K562 (cell line): ENCODE data around the gene RPS2. TPM values are rescaled to one million over a fixed set of nuclear protein-coding genes. Genes with fewer than 3 reads are reported as not detected.

Experiments used
- ATAC-seq: fragments of 200-7000 bp; cut with Tn5 transposase; 3 replicates; pipeline ENCODE4 v1.9.1; 2020; ENCODE audit warnings: moderate library complexity
- BruUV-seq: library from RNA; stranded (reverse); fragments of 400-500 nt; replicated peaks from 2 replicates; lab custom pipeline; 2021; lab: Mats Ljungman, UMichigan
- CTCF ChIA-PET: fragments of 300-600 bp; formaldehyde crosslinking; extraction: SDS; loops from one replicate; lab custom pipeline; 2021; ENCODE audit warnings: low intra/inter-chr PET ratio; lab: Yijun Ruan, JAX
- POLR2A ChIA-PET: fragments of 300-600, 350-650 bp; sonication (Branson Sonifier 250); formaldehyde crosslinking; extraction: SDS; loops from one replicate; lab custom pipeline; 2021; ENCODE audit warnings: antibody characterized with exemption, inconsistent platforms; lab: Yijun Ruan, JAX
- DNase-seq, 4 experiments: peaks; one replicate each; pipeline versions ENCODE4 v3.0.0 to v3.0.0-alpha.2; 2011 to 2018; ENCODE audit warnings: low spot score in 3 of 4, mixed read lengths in 3 of 4; ENCODE audit errors: extremely low read depth in 1 of 4
- FAIRE-seq: peaks from 2 replicates; lab custom pipeline; 2011; peaks lifted over from hg19 to GRCh38; lab: Jason Lieb, UNC
- H2AFZ ChIP-seq: 2 replicates; pipeline ENCODE4 v1.6.0; 2011; ENCODE audit warnings: low read depth, low read length, control low read depth, inconsistent platforms
- H3K27ac ChIP-seq: fragments of 200-600 bp; 3 replicates; pipeline ENCODE4 v1.8.0; 2011; ENCODE audit warnings: low read depth, mild to moderate bottlenecking, control low read depth, inconsistent platforms, low read length, moderate library complexity, mixed read lengths; ENCODE audit errors: extremely low read depth
- H3K27me3 ChIP-seq, 2 experiments: fragments of 300-600 bp in 1 of 2; 2 replicates in 1 of 2; 3 replicates in 1 of 2; pipeline versions ENCODE4 v1.6.0 to v1.8.0; 2011; ENCODE audit warnings: inconsistent platforms in 2 of 2, low read length in 2 of 2, mild to moderate bottlenecking in 1 of 2, mixed read lengths in 1 of 2, moderate library complexity in 1 of 2; ENCODE audit not compliant: control insufficient read depth in 2 of 2, insufficient read depth in 2 of 2
- H3K36me3 ChIP-seq: fragments of 300-600 bp; 3 replicates; pipeline ENCODE4 v1.8.0; 2011; ENCODE audit warnings: mild to moderate bottlenecking, low read length, inconsistent platforms; ENCODE audit not compliant: control insufficient read depth, insufficient read depth
- H3K4me1 ChIP-seq, 2 experiments: fragments of 200-600 bp in 1 of 2; replicated peaks in 1 of 2; 2 replicates in 1 of 2; 3 replicates in 1 of 2; pipeline versions ENCODE4 v1.5.1 to v1.8.0; 2011; ENCODE audit warnings: inconsistent platforms in 2 of 2, low read length in 2 of 2, mild to moderate bottlenecking in 1 of 2, mixed read lengths in 1 of 2, moderate library complexity in 1 of 2; ENCODE audit not compliant: control insufficient read depth in 2 of 2, insufficient read depth in 2 of 2
- H3K4me2 ChIP-seq: 2 replicates; pipeline ENCODE4 v1.6.1; 2011; ENCODE audit warnings: low read length, control low read depth, inconsistent platforms, mixed read lengths; ENCODE audit not compliant: insufficient read depth
- H3K4me3 ChIP-seq: fragments of 200-600 bp; sonication (generic), shearing (Covaris generic); 2 replicates; pipeline ENCODE4 v1.5.1; 2016; ENCODE audit warnings: control low read depth, inconsistent platforms
- H3K79me2 ChIP-seq: fragments of 200-600 bp; 3 replicates; pipeline ENCODE4 v1.8.0; 2011; ENCODE audit warnings: low read length, inconsistent platforms; ENCODE audit not compliant: control insufficient read depth, insufficient read depth
- H3K9ac ChIP-seq, 2 experiments: 2 replicates each; pipeline versions ENCODE4 v1.6.0 to v1.6.1; 2011; ENCODE audit warnings: low read depth in 2 of 2, low read length in 2 of 2, control low read depth in 1 of 2, inconsistent platforms in 1 of 2, mild to moderate bottlenecking in 1 of 2, mixed read lengths in 1 of 2; ENCODE audit not compliant: insufficient read depth in 1 of 2
- H3K9me1 ChIP-seq: one replicate; pipeline ENCODE4 v1.6.0; 2011; ENCODE audit warnings: inconsistent platforms, mild to moderate bottlenecking, low read length, moderate library complexity; ENCODE audit not compliant: control insufficient read depth, insufficient read depth
- H3K9me3 ChIP-seq: replicated peaks from 2 replicates; pipeline ENCODE4 v1.5.1; 2011; ENCODE audit warnings: low read depth, low read length, inconsistent platforms; ENCODE audit not compliant: control insufficient read depth, insufficient read depth
- H4K20me1 ChIP-seq: replicated peaks from 2 replicates; pipeline ENCODE4 v1.6.1; 2011; ENCODE audit warnings: low read length, inconsistent platforms, mixed read lengths; ENCODE audit not compliant: control insufficient read depth, insufficient read depth
- CBFB ChIP-seq: sonication (generic); formaldehyde crosslinking; IDR thresholded peaks from 2 replicates; pipeline ENCODE4 v1.4.0; 2020; ENCODE audit warnings: mild to moderate bottlenecking, missing genetic modification reagents
- KDM1A ChIP-seq, 2 experiments: fragments of 450-650 bp; IDR thresholded peaks; 2 replicates each; pipeline ENCODE4 v1.6.1; 2016; ENCODE audit warnings: mild to moderate bottlenecking in 2 of 2
- SAFB ChIP-seq: fragments of 200-400 bp; formaldehyde crosslinking; IDR thresholded peaks from 2 replicates; pipeline ENCODE4 v1.6.1; 2017; ENCODE audit warnings: low read depth, low read length, borderline replicate concordance
- ZNF695 ChIP-seq: fragments of 450-650 bp; formaldehyde crosslinking; IDR thresholded peaks from 2 replicates; pipeline ENCODE4 v1.4.0; 2020; ENCODE audit warnings: mild to moderate bottlenecking, moderate library complexity
- WGBS: fragments of 100-300 bp; shearing (Covaris generic); methylation state at CpG from one replicate; pipeline ENCODE4 v1.1.6; 2016; ENCODE audit warnings: low coverage, mixed read lengths; ENCODE audit not compliant: insufficient coverage; ENCODE audit errors: missing lambda C conversion rate; 5-methylcytosine and 5-hydroxymethylcytosine counted together
- in situ Hi-C: fragments of 300-500 bp; cut with MboI; formaldehyde crosslinking; loops from 4 replicates; pipeline ENCODE4 v1.15.0; 2018; ENCODE audit warnings: inconsistent platforms, mixed read lengths
- intact Hi-C: fragments of 100-400 bp; cut with micrococcal nuclease; formaldehyde crosslinking; loops from 2 replicates; pipeline ENCODE4 v1.14.2; 2022
- polyA plus RNA-seq, 8 experiments: library from polyadenylated mRNA; depleted of rRNA in 4 of 8; stranded (reverse) in 5 of 8; unstranded in 3 of 8; fragments of >200 nt; fragmentation: Nextera tagmentation in 2 of 8; fragmentation: Illumina TruSeq in 1 of 8; extraction: Ambion mirVana in 2 of 8; extraction: Trizol in 1 of 8; gene quantifications; 2 replicates each; pipeline versions ENCODE4 v1.2.1 to v1.2.3, GENCODE V29; 2011 to 2014; ENCODE audit warnings: inconsistent platforms in 1 of 8, missing spikeins in 1 of 8
- total RNA-seq, 7 experiments: library from RNA; depleted of rRNA in 6 of 7; stranded (reverse); fragments of >200 nt in 6 of 7; fragmentation: Illumina TruSeq in 2 of 7; extraction: Trizol in 2 of 7; gene quantifications; 2 replicates each; pipeline versions ENCODE4 v1.2.1 to v1.2.3, GENCODE V29; 2011 to 2021; ENCODE audit warnings: low replicate concordance in 1 of 7
- TF ChIP-seq, protein P1 (sequence below): fragments of 250-450 bp; sonication (Bioruptor Pico); IDR thresholded peaks from 2 replicates; pipeline ENCODE4 v1.5.0; 2021

The RPS2 gene
- total and polyA plus RNA-seq, 9 of the 15 experiments (the other 6 are each of a cell fraction or from before 2014, with no cell fraction given): 834 to 4,794 (median 3,793) TPM

DNA sequence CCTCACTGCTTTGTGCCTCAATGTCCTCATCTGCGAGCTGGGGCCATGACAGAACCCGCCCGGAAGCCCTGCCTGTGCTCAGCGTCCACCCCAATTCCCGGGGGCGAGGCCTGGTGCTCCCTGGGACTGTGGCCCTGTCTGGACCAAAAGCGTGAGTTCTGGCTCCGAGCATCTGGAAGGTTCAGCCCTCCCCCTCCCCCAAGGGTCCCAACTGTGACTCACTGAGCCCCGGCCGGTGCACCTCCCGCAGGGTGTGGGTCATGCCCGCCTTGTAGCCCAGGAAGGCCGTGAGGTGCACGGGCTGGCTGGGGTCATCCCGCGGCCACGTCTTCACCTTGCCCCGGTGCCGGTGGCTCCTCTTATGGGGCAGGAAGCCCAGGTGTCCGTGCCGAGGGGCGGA, 10.9 kb downstream of the RPS2 start:
- no peak overlapping the region for H3K4me3 ChIP-seq
- CTCF ChIA-PET: no interaction called here
- no peak overlapping the region for H3K4me2 ChIP-seq
- H3K4me1 ChIP-seq: peaks cover 0 to 44% of the 10 kb centered on the region in 2 experiments; a peak in 4 of 5 replicates
- H3K9me1 ChIP-seq: no peaks in the 10 kb centered on the region
- no peak overlapping the region for H2AFZ ChIP-seq
- ATAC-seq (no peak), DNase-seq (no peak), FAIRE-seq (no peak)
- H4K20me1 ChIP-seq: no peaks in the 10 kb centered on the region
- no peaks in the 10 kb centered on the region for H3K36me3 ChIP-seq
- no TSS peak for BruUV-seq
- H3K9me3 ChIP-seq: no peaks in the 10 kb centered on the region
- POLR2A ChIA-PET: interaction anchor here (1.9 to 5.6 kb wide), 2 partner anchors 10 kb away, joined by 8 to 37 read pairs; partner anchors contain the start of genes MSRB1 and RPS2
- H3K27me3 ChIP-seq: no peaks in the 10 kb centered on the region
- no peak for TF ChIP-seq ZNF695 (CRISPR knock-in tag)
- TF ChIP-seq KDM1A (IDR thresholded peaks at IDR 0.05): peak in 1 of 2 experiments; percentile 54; a peak in 1 of 4 replicates
- no peak for TF ChIP-seq CBFB (CRISPR knock-in tag)
- TF ChIP-seq, protein P1, sequence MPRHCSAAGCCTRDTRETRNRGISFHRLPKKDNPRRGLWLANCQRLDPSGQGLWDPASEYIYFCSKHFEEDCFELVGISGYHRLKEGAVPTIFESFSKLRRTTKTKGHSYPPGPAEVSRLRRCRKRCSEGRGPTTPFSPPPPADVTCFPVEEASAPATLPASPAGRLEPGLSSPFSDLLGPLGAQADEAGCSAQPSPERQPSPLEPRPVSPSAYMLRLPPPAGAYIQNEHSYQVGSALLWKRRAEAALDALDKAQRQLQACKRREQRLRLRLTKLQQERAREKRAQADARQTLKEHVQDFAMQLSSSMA (CRISPR knock-in tag): no peak
- TF ChIP-seq SAFB: no peak
- TF ChIP-seq, all 486 proteins: peak for 1
- H3K79me2 ChIP-seq: no peaks in the 10 kb centered on the region
- in situ Hi-C loops: no loop called here
- H3K27ac ChIP-seq: no peak overlapping the region
- H3K9ac ChIP-seq: peak overlapping the region in 1 of 2 experiments; percentile 64; a peak in 2 of 4 replicates
- 87% methylated on average over 16 of the region's 22 CpGs for WGBS
- intact Hi-C loops: no loop called here
